GM12892 (cell line): ENCODE results near the gene MECP2.

Experiments
- POLR2A ChIP-seq: IDR thresholded peaks from 2 replicates; pipeline ENCODE4 v1.6.1; 2011; ENCODE audit warnings: low read depth, low read length, control low read depth
- POLR2AphosphoS5 ChIP-seq: IDR thresholded peaks from 2 replicates; pipeline ENCODE4 v1.6.1; 2011; ENCODE audit warnings: low read depth, low read length, control low read depth

GRCh38 chrX:154049209-154050112, 48.1 kb downstream of the MECP2 start:
- TF ChIP-seq POLR2AphosphoS5, result no peak
- no peak for TF ChIP-seq POLR2A
